Activated naive CD4-positive, alpha-beta T cell treated with anti-CD3 and anti-CD28 coated beads for 36 hours (primary cell): ENCODE results near the gene TXK. TPM values are rescaled to one million over a fixed set of nuclear protein-coding genes. Genes with fewer than 3 reads are reported as not detected.

Experiments
- CTCF ChIA-PET: fragments of 350-600 bp; sonication (Branson Sonifier 250); formaldehyde crosslinking; loops from one replicate; lab custom pipeline; 2021; ENCODE audit warnings: antibody characterized with exemption; lab: Charles Lee
- DNase-seq: peaks from one replicate; pipeline ENCODE4 v3.0.0-alpha.2; 2020
- H3K27ac Mint-ChIP-seq: one replicate; pipeline ENCODE4 v1.8.0; 2021; ENCODE audit warnings: mild to moderate bottlenecking, mixed read lengths
- H3K27me3 Mint-ChIP-seq: one replicate; pipeline ENCODE4 v1.8.0; 2021; ENCODE audit warnings: low read depth, mixed read lengths
- H3K36me3 Mint-ChIP-seq: one replicate; pipeline ENCODE4 v1.8.0; 2021; ENCODE audit warnings: low read depth, mixed read lengths
- H3K4me1 Mint-ChIP-seq: one replicate; pipeline ENCODE4 v1.8.0; 2021; ENCODE audit warnings: low read depth, mixed read lengths
- H3K4me3 Mint-ChIP-seq: one replicate; pipeline ENCODE4 v1.8.0; 2021; ENCODE audit warnings: mild to moderate bottlenecking, moderate library complexity, mixed read lengths
- H3K9me3 Mint-ChIP-seq: one replicate; pipeline ENCODE4 v1.8.0; 2021; ENCODE audit warnings: mixed read lengths
- intact Hi-C: fragments of 100-400 bp; cut with micrococcal nuclease; formaldehyde crosslinking; loops from one replicate; pipeline ENCODE4 v1.15.1; 2023
- total RNA-seq, 2 experiments: library from RNA; stranded (reverse); gene quantifications; one replicate each; pipeline ENCODE4 v1.2.3, GENCODE V29; 2021

Gene TXK
- total RNA-seq, 2 experiments from 2014 or later: 24.4 to 28.6 TPM

DNA sequence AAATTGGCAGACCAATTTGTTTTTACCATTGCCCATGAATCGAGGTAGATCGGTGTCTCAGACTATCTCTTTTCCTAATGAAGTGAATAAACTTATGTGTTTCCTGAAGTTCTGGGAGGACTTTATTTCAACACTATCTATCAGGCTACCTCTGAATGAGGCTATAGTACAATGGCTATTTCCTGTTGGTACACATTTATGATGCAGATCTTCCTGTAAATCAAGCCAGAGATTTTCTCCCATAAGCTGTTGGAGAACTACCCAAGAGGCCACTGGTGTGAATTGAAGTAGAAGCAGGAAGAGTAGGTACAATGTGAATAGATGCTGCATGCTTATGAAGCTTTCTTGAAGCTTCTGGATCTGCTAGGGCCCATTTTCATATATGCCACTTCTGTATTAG lies 16.0 kb downstream of the TXK start:
- Mint-ChIP-seq H3K27ac (peak overlapping the region; percentile 48), H3K27me3 (no peaks in the 10 kb centered on the region), H3K4me1 (peaks cover 58% of the 10 kb centered on the region), H3K4me3 (no peak overlapping the region), H3K36me3 (peaks cover 6% of the 10 kb centered on the region), H3K9me3 (no peaks in the 10 kb centered on the region)
- DNase-seq: no peak
- intact Hi-C loops: loop anchor here (10.0 kb wide), 1 partner anchor 57 kb away; no protein-coding TSS in a partner anchor
- CTCF ChIA-PET: interaction anchor here (0.6 to 3.8 kb wide), 9 partner anchors 9 to 563 kb away, joined by 3 to 19 read pairs (median 4); partner anchors contain the start of gene TXK

DNA sequence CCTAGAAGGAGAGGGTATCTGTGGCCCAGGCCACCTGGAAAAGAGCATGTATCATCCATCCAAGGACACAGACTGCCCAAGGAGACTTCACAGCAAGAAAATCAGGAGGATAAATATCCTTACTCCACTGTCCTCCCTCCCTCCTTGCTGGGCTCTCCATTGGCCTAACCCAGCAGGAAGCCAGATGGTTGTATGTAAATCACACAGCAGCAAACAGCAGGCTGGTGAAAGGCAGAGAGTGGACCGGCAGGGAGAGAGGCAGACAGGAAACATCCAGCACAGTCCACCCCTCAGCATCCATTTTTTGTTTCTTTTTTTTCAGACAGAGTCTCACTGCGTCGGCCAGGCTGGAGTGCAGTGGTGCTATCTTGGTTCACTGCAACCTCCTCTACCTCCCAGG lies 17.5 kb downstream of the TXK start:
- H3K27me3 Mint-ChIP-seq: no peaks in the 10 kb centered on the region
- no peak for DNase-seq
- peaks cover 9% of the 10 kb centered on the region for H3K36me3 Mint-ChIP-seq
- intact Hi-C loops: loop anchor here (10.0 kb wide), 1 partner anchor 58 kb away; no protein-coding TSS in a partner anchor
- CTCF ChIA-PET: interaction anchor here (2.4 to 2.5 kb wide), 2 partner anchors 12 to 17 kb away, joined by 8 to 16 read pairs; partner anchors contain the start of gene TXK
- H3K4me1 Mint-ChIP-seq: peaks cover 72% of the 10 kb centered on the region
- no peaks in the 10 kb centered on the region for H3K9me3 Mint-ChIP-seq
- peak overlapping the region; percentile 14 for H3K27ac Mint-ChIP-seq
- no peak overlapping the region for H3K4me3 Mint-ChIP-seq

DNA sequence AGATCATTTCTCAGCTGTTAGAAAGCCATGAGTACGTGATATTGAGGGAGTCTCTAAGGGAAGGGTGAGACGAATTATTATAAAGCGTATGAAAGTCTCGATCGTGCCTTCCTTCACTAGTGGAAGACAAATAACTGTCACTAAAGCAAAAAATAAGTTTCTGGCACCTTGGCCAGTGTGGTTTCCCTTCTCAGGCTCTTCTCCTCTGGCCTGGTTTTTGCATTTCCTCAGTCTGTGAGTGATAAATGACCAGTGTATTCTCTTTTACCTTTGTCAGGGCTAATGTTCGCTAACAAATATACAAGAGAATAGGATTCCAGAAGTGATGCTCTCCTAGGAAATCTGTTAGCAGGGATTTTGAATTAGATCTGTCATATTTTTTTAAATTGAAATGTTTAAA lies 19.6 kb downstream of the TXK start:
- intact Hi-C loops: loop anchor here (10.0 kb wide), 1 partner anchor 60 kb away; no protein-coding TSS in a partner anchor
- CTCF ChIA-PET: interaction anchor here (0.6 to 1.5 kb wide), 5 partner anchors 8 to 161 kb away, joined by 3 to 7 read pairs (median 3); no protein-coding TSS in a partner anchor
- Mint-ChIP-seq H3K36me3 (peaks cover 9% of the 10 kb centered on the region), H3K27me3 (no peaks in the 10 kb centered on the region), H3K4me1 (peaks cover 82% of the 10 kb centered on the region), H3K27ac (peak overlapping the region; percentile 67), H3K9me3 (no peaks in the 10 kb centered on the region), H3K4me3 (no peak overlapping the region)
- DNase-seq: no peak

DNA sequence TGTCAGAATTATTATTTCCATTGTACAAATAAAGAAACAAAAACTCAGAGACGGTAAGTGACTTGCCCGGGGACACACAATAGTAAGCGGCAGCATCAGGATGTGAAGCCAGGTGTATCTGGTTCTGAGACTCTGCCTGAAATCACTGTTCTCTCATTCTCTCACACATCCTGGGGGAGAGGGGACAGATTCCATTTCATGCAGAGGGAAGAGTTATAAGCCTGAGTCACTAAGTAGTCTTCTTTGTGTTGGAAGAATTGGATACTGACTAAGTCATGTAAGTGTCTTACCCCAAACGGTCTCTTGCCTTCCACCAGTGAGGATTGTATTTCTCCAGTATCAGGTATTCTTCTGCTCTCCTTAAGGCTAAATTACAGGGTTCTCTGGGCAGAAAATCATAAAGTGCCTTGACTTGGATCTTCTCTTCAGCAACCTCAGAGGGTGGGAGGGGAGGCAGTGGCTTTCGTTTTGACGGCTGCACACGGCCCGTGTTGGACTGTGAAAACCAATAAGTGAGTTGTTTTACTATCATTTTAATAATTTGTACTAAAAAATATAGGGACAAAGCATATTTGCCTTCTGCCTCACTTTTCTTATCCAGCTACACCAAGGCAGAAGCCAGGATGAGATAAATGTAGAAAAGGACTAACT lies 21.9 kb downstream of the TXK start:
- intact Hi-C loops: loop anchor here (10.0 kb wide), 1 partner anchor 63 kb away; no protein-coding TSS in a partner anchor
- no peaks in the 10 kb centered on the region for H3K9me3 Mint-ChIP-seq
- H3K4me1 Mint-ChIP-seq: peaks cover 66% of the 10 kb centered on the region
- H3K27ac Mint-ChIP-seq: peak overlapping the region; percentile 9
- DNase-seq: no peak
- H3K27me3 Mint-ChIP-seq: no peaks in the 10 kb centered on the region
- H3K4me3 Mint-ChIP-seq: no peak overlapping the region
- peaks cover 10% of the 10 kb centered on the region for H3K36me3 Mint-ChIP-seq
- CTCF ChIA-PET: interaction anchor here (0.6 to 3.6 kb wide), 3 partner anchors 8 to 232 kb away, joined by 3 to 28 read pairs (median 5); no protein-coding TSS in a partner anchor

DNA sequence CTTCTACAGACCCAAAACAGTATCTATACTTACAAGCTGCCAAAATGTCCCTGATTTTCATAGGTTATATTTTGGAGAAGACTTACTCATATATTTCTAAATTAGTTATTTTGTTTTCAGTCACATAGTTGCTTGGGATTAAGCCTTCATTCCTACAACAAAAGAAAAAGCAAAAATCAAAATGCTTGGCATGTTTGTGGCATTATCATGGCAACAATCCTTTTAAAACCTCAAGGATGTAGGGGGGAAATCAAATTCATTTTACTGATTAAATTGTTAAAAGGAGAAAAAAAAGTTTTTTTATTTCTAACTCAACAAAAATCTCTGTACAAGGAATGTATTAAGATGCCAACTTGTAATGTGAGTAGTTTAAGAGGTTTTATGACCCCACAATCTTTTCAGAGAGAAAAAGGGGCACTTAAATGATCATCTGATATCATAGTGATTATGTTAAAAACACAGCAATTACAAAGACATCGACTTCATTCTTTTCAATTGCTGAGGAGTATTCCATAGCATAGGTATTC lies 23.5 kb downstream of the TXK start:
- intact Hi-C loops: loop anchor here (1.0 to 10.0 kb wide), 2 partner anchors 45 to 64 kb away; no protein-coding TSS in a partner anchor
- Mint-ChIP-seq H3K36me3 (peaks cover 13% of the 10 kb centered on the region), H3K27me3 (no peaks in the 10 kb centered on the region), H3K4me1 (peaks cover 63% of the 10 kb centered on the region), H3K9me3 (no peaks in the 10 kb centered on the region), H3K27ac (no peak overlapping the region), H3K4me3 (no peak overlapping the region)
- DNase-seq: no peak
- CTCF ChIA-PET: interaction anchor here (1.0 to 3.6 kb wide), 9 partner anchors 8 to 109 kb away, joined by 3 to 45 read pairs (median 17); partner anchors contain the start of gene TXK

DNA sequence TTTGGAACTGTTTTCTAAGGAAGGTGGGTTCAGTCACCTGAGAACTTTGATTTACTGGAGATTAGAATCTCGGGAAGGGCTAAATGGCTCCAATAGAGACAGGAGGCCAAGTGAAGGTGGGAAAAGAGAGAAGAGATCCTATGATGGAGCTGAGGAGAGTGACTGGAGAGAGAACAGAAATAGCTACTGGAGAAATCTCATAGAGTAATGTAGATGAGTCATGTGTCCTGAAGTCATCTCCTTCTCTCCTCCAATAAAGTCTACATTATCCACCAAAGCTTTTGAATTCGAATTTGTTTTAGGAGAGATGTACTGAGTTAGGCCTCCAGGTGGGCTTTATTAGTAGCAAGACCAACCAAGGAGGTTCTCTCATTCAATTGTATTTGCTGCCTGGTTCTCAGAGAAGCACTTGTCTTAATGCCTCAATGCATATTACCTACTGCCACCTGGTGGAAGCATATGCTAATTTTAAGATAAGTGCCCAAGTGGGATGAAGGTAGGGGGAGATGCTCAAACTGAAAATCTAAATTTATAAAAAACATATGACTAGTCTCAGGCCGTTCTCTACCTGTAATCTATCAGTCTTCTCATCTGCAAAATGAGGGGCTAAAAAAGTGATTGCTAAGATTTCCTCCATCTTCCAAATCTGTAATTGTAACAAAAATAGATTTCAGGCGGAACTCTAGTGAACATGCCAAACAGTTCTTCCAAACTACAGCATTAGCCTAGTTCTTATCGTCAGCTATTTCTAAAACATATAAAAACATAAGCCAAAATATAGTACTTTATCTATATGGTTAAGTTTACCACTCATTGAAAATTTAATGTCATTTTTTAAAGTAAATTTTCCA lies 24.4 kb downstream of the TXK start:
- H3K4me1 Mint-ChIP-seq: peaks cover 63% of the 10 kb centered on the region
- CTCF ChIA-PET: interaction anchor here (0.6 to 3.6 kb wide), 32 partner anchors 9 to 239 kb away, joined by 3 to 45 read pairs (median 5); partner anchors contain the start of gene TXK
- no peak overlapping the region for H3K4me3 Mint-ChIP-seq
- H3K9me3 Mint-ChIP-seq: no peaks in the 10 kb centered on the region
- intact Hi-C loops: loop anchor here (1.0 to 10.0 kb wide), 5 partner anchors 32 to 233 kb away; partner anchors contain the start of gene SLAIN2
- DNase-seq: no peak
- peak overlapping the region; percentile 75 for H3K27ac Mint-ChIP-seq
- H3K27me3 Mint-ChIP-seq: no peaks in the 10 kb centered on the region
- H3K36me3 Mint-ChIP-seq: peaks cover 11% of the 10 kb centered on the region

DNA sequence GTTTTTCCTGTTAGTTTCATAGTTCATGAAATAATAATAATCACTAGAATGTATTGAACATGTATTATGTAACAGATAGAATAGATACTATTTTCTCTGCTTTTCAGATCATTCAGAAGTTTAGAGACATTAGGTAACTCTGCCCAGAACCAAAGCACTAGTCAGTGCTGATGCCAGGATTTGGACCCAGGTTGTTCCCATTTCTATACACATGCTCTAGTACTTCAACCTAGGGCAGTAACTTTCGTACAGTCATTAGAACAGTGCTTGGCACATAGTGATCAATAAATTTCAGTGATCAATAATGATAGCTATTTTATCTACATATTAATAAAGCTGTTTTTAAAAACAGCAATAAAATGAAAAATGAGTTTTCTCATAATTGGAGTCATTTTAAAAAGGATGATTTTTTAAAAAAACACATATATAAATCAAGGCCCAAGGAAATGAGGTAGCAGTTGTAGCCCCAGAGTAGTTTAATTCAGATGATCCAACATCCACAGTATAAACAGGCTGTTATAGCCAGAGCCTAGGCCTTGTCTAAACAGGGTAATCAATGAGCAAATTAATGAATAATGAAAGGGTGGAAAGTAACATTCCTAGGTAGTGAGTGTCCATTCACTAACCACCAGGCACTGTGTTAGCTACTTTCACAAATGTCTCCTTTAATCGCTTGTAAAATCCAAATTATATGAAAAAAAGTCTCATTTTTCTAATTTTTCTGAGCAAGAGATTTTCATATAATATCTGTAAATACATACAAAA lies 25.6 kb downstream of the TXK start:
- DNase-seq: no peak
- H3K4me3 Mint-ChIP-seq: no peak overlapping the region
- no peaks in the 10 kb centered on the region for H3K27me3 Mint-ChIP-seq
- intact Hi-C loops: loop anchor here (1.0 to 5.0 kb wide), 3 partner anchors 33 to 234 kb away; partner anchors contain the start of gene SLAIN2
- peaks cover 16% of the 10 kb centered on the region for H3K36me3 Mint-ChIP-seq
- peaks cover 57% of the 10 kb centered on the region for H3K4me1 Mint-ChIP-seq
- CTCF ChIA-PET: interaction anchor here (0.6 to 3.6 kb wide), 25 partner anchors 10 to 816 kb away, joined by 3 to 45 read pairs (median 7); partner anchors contain the start of gene TXK
- peaks cover 3% of the 10 kb centered on the region for H3K9me3 Mint-ChIP-seq
- H3K27ac Mint-ChIP-seq: no peak overlapping the region

DNA sequence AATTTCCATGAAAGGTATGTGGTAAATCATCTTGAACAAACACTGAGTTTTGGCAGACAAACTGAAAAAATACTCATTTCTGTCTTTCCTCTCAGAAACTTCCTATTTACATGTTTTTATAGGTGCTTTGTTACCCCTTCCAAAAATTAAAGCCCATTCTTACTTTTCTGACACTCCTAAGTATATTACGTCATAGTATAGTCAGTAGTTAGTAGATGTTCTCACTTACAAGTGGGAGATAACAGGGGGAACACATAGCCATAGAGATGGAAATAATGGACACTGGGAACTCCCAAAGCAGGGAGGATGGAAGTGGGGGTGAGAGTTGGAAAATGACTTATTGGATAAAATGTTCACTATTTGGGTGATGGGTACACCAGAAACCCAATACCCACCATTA lies 28.8 kb downstream of the TXK start:
- Mint-ChIP-seq H3K4me1 (peaks cover 50% of the 10 kb centered on the region), H3K27me3 (no peaks in the 10 kb centered on the region), H3K36me3 (peaks cover 15% of the 10 kb centered on the region), H3K9me3 (peaks cover 3% of the 10 kb centered on the region), H3K4me3 (no peak overlapping the region), H3K27ac (peak overlapping the region; percentile 76)
- CTCF ChIA-PET: interaction anchor here (0.6 to 1.7 kb wide), 9 partner anchors 8 to 86 kb away, joined by 3 to 6 read pairs (median 3); no protein-coding TSS in a partner anchor
- no peak for DNase-seq
- intact Hi-C loops: loop anchor here (1.0 to 5.0 kb wide), 2 partner anchors 8 to 237 kb away; partner anchors contain the start of gene SLAIN2

DNA sequence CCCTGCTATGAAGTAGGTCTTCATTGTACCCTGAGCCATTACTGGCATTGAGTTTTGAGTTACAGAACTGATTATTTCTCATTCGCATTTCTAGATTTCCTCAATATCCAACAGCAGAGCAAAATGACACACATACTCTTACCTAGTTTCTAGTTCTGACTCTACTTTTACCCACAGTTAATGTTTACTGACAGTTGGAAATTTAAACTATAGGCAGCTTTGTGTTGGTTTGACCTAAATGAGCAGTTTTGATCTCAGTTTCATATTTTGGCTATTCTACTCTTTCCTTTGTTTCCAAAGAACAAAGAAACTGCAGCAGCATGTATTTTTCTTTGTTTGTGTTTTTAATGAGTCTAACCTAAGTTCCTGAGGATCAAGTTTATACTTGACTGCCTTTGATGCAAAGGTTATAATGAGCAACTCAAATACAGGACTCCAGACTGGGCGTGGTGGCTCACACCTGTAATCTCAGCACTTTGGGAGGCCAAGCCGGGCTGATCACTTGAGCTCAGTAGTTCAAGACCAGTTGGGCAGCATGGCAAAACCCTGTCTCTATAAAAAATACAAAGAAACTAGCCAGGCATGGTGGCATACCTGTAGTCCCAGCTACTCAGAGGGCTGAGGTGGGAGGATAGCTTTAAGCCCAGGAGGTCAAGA lies 30.4 kb downstream of the TXK start:
- H3K36me3 Mint-ChIP-seq: peaks cover 18% of the 10 kb centered on the region
- peak; percentile 64 for DNase-seq
- CTCF ChIA-PET: interaction anchor here (0.6 to 1.4 kb wide), 9 partner anchors 9 to 441 kb away, joined by 3 read pairs; no protein-coding TSS in a partner anchor
- peak overlapping the region; percentile 93 for H3K27ac Mint-ChIP-seq
- H3K4me3 Mint-ChIP-seq: no peak overlapping the region
- peaks cover 46% of the 10 kb centered on the region for H3K4me1 Mint-ChIP-seq
- H3K9me3 Mint-ChIP-seq: peaks cover 3% of the 10 kb centered on the region
- no peaks in the 10 kb centered on the region for H3K27me3 Mint-ChIP-seq
- intact Hi-C loops: loop anchor here (1.0 kb wide), 9 partner anchors 9 to 326 kb away; partner anchors contain the start of gene TXK

DNA sequence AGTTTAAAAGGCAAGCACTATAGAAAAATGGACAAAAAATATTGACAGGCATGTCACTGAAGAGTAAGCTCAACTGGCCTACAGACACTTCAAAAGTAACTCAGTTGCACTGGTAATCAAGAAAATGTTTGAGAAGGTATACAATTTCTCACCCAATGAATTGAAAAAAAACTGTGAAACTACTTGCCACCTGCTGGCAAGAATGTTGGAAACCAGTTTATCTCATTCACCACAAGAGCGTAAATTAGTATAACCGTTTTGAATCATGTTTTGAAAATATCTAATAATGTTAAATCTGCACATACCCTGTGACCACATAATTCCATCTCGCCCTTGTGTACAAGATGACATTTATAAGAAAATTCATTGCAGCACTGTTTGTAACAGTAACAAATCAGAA lies 31.7 kb downstream of the TXK start:
- Mint-ChIP-seq H3K4me1 (peaks cover 45% of the 10 kb centered on the region), H3K27me3 (no peaks in the 10 kb centered on the region), H3K36me3 (peaks cover 16% of the 10 kb centered on the region), H3K27ac (no peak overlapping the region), H3K4me3 (no peak overlapping the region), H3K9me3 (peaks cover 3% of the 10 kb centered on the region)
- intact Hi-C loops: no loop called here
- CTCF ChIA-PET: interaction anchor here (0.8 to 0.9 kb wide), 2 partner anchors 19 to 21 kb away, joined by 3 read pairs; no protein-coding TSS in a partner anchor
- DNase-seq: no peak
